HL-60 (cell line): ENCODE data around the gene FAF1.

ENCODE experiments used
- CTCF ChIP-seq: IDR thresholded peaks from one replicate; pipeline ENCODE4 v1.5.1; 2011; ENCODE audit warnings: low read length, control low read depth, inconsistent platforms; ENCODE audit not compliant: insufficient read depth
- GABPA ChIP-seq: IDR thresholded peaks from 2 replicates; pipeline ENCODE4 v1.6.1; 2012; ENCODE audit warnings: low read depth
- POLR2AphosphoS5 ChIP-seq: IDR thresholded peaks from 2 replicates; pipeline ENCODE4 v1.6.1; 2012; ENCODE audit warnings: low read depth
- SPI1 ChIP-seq: IDR thresholded peaks from 2 replicates; pipeline ENCODE4 v1.6.1; 2012; ENCODE audit warnings: low read depth, mild to moderate bottlenecking, borderline replicate concordance
- TF ChIP-seq, protein P1 (sequence below): IDR thresholded peaks from 2 replicates; pipeline ENCODE4 v1.6.1; 2012; ENCODE audit warnings: low read depth; ENCODE audit not compliant: insufficient replicate concordance

DNA sequence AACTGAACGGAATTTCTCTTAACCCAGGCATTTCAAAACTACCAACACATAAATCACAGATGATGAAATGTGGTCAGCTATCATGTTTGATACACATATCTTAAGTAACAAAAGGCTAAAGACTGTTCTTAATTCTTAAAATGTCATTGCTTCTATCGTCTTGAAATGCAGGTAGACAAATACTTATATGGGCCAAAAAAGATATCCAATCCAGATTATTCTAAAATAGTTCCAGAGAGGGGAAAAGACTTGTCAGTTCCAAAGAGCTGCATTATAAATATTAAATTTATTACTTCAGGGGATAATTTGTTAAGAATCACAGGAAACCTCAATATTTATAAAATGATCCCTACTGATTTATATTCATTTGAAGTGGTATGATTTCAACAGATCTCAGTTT lies 259.4 kb downstream of the FAF1 start:
- TF ChIP-seq, protein P1, sequence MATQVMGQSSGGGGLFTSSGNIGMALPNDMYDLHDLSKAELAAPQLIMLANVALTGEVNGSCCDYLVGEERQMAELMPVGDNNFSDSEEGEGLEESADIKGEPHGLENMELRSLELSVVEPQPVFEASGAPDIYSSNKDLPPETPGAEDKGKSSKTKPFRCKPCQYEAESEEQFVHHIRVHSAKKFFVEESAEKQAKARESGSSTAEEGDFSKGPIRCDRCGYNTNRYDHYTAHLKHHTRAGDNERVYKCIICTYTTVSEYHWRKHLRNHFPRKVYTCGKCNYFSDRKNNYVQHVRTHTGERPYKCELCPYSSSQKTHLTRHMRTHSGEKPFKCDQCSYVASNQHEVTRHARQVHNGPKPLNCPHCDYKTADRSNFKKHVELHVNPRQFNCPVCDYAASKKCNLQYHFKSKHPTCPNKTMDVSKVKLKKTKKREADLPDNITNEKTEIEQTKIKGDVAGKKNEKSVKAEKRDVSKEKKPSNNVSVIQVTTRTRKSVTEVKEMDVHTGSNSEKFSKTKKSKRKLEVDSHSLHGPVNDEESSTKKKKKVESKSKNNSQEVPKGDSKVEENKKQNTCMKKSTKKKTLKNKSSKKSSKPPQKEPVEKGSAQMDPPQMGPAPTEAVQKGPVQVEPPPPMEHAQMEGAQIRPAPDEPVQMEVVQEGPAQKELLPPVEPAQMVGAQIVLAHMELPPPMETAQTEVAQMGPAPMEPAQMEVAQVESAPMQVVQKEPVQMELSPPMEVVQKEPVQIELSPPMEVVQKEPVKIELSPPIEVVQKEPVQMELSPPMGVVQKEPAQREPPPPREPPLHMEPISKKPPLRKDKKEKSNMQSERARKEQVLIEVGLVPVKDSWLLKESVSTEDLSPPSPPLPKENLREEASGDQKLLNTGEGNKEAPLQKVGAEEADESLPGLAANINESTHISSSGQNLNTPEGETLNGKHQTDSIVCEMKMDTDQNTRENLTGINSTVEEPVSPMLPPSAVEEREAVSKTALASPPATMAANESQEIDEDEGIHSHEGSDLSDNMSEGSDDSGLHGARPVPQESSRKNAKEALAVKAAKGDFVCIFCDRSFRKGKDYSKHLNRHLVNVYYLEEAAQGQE = no peak
- TF ChIP-seq CTCF = no peak
- no peak for TF ChIP-seq POLR2AphosphoS5
- no peak for TF ChIP-seq GABPA
- TF ChIP-seq SPI1 = no peak
